ENCODE results near the gene SCGB2B2.
"Not testable (repeated sequence)": the region's sequence is repeated elsewhere in the genome, so short reads cannot be mapped to it uniquely, and the experiment has no call there.

Gene SCGB2B2

DNA sequence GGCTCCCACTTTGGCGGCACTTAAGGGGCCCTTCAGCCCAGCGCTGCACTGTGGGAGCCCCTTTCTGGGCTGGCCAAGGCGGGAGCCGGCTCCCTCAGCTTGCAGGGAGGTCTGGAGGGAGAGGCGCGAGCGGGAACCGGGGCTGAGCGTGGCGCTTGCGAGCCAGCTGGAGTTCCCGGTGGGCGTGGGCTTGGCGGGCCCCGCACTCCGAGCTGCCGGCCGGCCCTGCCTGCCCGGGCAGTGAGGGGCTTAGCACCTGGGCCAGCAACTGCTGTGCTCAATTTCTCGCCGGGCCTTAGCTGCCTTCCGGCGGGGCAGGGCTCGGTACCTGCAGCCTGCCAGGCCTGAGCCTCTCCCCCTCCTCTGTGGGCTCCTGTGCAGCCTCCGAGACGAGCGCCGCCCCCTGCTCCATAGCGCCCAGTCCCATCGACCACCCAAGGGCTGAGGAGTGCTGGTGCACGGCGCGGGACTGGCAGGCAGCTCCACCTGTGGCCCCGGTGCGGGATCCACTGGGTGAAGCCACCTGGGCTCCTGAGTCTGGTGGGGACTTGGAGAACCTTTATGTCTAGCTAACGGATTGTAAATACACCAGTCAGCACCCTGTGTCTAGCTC, 8.8 kb downstream of the SCGB2B2 start:
- not testable (repeated sequence) for DNase-seq

DNA sequence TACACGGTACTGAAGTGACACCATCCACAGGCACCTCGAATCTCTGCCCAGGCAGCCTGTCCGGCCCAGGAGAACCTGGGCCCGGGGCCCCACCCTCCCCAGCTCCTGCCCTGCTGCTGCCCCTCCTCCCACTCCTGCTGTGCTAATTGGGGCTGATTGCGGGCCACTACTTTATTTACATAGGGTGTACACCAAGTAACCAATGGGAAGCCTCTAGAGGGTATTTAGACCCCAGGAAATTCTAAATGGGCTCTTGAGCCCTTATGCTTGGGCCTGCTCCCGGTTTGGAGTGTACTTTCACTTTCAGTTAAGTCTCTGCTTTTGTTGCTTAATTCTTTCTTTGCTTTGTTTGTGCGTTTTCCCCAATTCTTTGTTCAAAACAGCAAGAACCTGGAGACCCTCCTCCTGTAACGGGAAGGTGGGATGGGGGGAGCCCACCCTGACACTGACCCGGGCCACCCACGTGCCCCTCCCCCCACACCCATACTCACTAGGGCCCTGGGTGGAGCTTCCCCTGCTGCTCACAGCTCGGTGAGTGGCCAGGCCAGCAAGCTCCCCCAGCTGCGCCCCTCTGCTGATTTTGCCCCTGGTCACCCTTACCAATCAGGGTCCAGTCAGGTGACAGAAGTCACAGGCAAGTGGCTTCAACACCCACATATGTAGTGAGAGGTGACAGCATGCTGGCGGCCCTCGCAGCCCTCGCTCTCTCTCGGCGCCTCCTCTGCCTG, 9.4 kb downstream of the SCGB2B2 start:
- DNase-seq: no peak

DNA sequence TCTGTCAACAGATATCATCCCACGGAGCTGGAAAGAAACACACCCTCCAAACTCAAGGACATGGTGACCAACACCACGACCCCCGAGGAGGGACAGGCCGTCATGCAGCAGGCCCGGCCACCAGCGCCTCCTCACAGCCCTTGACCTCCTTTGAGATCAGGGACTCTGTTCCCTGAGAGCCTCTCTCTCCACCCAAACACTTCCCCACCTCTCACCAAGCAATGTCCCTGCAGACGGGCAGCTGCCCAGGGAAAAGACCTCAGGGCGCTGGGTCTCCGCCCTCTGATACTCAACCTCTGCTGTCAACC, 10.0 kb downstream of the SCGB2B2 start:
- no peak for DNase-seq

DNA sequence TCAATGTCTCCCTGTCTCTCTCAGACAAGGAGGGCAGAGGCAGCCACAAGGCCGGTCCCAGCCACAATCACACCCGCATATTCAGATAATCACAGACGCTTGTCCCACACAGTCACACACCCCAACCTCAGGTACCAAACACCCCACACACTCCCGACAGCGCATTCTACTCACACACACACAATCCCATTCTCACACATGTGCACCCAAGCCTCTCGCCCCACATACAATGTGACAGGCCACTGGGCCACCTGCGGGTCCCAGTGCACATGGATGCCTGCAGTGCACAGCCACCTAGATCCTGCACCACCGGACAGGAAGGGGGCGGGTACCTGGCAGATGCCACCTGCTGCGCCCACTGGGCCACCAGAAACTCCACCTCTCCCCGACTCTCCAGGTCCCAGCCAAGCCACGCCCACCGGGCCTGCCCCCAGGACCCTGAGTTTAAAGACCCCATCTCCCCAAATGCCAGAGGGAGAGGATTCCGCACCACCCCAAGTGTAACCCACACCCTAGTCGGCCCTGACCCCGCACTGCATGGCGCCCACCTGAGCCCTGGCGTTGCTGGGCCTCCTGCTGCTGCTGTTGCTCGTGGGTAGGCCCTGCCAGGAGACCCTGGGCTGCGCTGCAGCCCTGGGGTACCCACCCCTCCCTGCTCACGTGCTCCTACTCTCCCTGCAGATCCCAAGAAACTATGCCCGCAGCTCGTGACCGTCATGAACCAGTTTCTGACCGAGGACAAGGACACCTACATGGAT, 10.6 kb downstream of the SCGB2B2 start:
- DNase-seq: no peak

DNA sequence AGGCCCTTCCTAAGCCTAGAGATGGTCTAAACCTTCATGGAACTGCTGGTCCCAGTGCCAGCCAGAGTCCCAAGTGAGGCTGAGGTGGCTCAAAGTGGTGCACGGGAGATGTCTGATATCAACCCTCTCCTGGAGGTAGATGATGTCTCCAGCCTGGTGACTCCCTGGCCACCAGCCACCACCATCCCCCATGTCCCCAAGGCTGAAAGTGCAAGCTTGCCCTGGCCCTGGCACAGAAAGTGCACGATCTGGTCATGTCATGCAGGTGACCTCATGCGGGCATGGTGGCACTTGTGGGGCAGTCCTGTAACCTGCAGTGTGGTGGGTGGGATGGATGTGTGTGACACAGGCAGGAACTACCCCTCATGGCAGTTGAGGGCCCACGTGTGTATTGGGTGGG, 11.7 kb downstream of the SCGB2B2 start:
- DNase-seq: not testable (repeated sequence)

DNA sequence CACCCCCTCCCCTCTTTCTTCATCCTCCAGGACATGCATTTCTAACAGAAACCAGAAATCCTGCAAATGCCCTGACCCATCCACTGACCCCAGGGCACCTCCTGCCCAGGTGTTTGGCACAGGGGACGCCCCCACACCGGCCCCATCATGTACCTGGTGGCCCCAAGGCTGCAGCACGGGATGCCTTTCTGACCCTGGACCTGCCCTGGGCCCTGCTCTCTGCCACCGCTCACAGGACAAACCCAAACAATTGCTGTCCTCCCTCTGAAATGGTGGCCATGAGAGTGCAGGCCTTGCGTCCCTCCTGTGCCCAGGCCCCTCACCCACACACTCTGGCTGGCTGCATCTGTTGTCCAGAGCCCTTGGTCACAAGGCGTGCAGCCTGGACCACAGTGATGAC, 12.1 kb downstream of the SCGB2B2 start:
- DNase-seq: no peak

DNA sequence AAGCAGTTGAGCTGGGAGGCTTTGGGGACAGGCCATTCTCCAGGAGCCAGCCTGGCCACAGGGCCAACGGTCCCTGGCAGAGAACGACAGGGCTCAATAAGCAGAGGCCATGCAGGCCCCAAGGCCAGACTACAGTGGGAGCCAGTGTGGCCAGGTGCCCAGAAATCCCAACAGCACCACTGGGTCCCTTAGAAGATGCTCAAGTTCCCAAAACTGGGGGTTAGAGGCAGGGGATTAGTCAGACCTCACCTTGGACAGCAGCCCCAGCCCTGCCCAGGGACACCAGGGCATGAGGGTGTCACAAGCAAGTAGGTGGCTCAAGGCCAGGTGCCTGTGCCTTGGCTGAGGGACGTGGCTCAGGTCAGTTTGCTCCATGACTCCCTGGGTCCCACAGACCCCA, 12.8 kb downstream of the SCGB2B2 start:
- no peak for DNase-seq

DNA sequence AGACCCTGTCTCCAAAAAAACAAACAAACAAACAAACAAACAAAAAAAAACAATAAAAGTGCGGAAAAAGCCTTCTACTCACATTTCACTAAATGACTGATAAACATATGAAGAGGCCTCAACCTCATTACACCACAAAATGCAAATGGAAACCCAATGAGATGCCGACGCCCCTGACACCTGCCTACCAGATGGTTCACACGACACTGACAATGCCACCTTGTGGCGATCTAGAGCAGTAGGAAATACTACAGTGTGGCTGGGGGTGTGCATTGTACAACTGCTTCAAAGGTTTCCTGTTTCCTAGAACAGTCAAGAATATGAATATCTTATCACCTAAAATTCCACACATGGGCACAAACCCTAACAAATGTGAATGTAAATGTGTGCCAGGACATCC, 14.0 kb downstream of the SCGB2B2 start:
- peak; percentile 3 for DNase-seq

DNA sequence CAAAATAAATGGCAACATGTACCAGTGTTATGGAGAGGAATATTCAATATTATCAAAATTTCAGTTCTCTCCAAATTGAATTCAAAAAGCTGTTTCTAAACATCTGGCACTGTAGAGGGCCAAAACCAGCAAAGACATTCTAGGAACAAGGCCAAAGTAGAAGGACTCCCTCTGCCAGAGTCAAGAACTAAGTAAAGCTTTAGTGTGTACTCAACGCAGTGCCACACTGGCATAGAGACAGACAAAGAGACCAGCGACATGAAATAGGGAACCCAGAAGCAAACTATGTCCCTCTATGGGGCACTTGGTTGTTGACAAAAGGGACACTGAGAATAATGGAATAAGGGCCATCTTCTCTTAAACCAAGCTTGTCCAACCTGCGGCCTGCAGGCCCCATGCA, 15.6 kb downstream of the SCGB2B2 start:
- no peak for DNase-seq

DNA sequence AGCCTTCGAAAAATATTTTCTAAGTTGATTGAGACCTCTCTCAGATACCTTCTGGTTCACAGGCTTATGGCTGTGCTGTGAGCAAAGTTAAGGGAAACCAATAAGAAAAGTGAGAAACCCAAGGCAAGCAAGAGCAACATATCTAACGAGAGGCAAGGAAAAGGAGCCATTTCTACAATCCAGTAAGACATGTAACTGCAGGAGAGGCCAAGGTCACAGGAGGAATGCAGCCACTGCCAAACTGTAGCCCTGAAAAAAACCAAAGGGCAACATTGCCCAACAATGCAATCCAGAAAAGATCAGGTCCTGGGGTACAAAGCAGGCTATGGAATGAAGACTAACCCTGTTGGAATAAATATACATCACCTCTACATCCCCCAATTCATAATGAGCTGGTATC, 21.3 kb downstream of the SCGB2B2 start:
- no peak for DNase-seq

DNA sequence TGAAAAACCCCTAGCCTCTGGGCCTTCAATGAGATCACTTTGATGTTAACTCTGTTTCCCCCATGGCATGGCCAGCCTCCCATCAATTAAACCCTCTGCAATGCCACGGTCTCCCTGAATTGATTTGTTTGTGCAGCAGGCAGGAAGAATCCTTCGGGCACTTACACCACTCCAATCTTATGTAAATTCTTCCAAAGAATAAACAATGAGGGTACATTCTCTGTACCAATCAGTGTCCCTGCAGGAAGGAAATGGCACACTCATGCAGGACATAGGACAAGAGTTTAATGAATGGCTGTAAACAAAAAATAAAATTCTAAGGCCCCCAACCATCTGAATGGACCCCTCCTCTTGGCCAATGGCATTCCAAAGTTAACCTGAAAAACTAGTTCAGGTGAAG, 22.2 kb downstream of the SCGB2B2 start:
- no peak for DNase-seq

DNA sequence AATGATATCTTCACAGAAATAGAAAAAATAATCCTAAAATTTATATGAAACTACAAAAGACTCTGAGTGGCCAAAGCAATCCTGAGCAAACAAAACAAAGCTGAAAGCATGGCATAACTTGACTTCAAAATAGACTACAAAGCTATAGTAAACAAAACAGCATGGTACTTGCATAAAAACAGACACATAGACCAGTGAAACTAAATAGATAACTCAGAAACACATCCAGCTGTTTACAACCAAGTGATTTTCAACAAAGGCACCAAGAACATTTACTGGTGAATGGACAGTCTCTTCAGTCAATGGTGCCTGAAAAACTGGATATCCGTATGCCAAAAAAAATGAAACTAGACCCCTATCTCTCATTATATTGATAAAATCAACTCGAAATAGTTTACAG, 25.2 kb downstream of the SCGB2B2 start:
- DNase-seq: no peak

DNA sequence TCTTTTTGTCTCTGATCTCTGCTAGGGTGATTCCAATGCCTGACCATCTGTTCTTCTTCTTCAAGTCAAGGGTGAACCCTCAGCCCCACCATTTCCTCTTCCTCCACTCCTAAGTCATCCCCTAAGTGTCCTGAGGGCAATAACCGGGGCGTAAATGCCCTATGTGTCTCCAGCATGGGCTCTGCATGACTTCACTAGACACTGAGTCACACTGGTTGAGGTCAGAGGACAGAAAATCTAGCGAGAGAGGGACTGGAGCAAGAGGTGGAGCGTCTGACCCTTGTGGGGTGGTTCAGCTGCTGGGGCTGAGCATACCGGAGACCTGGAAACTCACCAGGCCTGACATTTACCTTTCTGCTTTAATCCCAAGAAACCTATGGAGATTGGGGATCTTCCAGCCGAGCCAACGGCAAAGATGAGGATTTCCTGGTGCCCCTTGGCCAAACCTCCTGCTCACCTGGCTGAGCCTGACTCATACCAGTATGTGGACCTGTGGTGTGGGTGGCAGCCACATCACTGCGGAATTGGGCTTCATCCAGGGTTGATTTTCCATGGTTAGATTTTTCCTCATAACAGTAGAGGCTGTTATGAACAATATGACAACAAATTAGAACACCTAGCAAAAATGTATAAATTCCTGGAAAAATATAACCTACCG, 26.9 kb downstream of the SCGB2B2 start:
- no peak for DNase-seq

DNA sequence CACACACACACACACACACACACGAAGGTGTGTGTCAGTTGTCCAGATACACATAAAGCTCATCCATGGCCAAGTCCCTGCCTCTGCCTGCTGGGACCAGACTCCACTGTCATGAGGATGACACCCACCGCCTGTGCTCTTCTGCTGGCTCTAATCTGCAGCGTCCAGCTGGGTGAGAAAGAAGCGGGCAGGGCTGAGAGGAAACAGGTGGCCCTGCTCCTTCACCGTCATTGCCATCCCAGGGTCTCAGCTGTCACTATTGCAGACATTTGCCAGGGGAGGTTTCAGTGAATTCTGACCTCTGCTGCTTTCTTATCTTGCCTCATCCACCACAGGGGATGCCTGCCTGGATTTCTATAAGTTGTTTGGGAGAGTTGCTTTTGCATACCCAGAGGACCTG, 31.4 kb downstream of the SCGB2B2 start:
- DNase-seq: no peak

DNA sequence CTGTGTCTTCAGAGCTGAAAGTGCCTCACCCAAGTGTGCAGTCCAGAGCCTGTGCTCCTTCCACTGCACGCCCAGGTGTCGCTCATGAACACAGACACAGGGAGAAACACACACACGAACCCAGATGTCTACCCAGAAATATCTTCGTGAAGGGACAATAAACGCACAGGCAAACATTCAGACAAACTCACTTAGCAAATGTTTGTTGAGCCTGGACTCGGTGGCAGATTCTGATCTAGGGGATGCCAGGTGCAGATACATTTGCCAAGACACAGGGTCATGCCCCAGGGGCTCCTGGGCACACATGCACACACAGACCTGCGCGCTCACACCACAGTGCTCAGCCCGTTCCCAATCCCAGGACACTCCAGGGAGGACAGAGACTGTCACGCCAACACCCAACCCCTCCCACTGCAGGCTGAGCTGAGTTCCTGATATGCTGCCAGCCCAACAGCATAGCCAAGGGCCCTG, 31.9 kb downstream of the SCGB2B2 start:
- DNase-seq: no peak

DNA sequence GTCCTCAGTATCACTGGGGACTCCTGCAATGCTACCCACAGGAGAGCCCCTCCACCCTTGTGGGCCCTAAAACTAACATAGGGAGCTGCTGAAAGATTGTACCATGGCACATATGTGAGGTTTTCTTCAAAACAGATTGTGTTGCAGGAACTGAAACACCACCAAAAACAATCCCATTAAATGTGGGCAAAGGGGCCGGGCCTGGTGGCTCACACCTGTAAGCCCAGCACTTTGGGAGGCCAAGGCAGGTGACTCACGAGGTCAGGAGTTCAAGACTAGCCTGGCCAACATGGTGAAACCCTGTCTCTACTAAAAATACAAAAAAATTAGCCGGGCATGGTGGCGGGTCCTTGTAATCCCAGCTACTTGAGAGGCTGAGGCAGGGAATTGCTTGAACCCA, 34.7 kb downstream of the SCGB2B2 start:
- no peak for DNase-seq

DNA sequence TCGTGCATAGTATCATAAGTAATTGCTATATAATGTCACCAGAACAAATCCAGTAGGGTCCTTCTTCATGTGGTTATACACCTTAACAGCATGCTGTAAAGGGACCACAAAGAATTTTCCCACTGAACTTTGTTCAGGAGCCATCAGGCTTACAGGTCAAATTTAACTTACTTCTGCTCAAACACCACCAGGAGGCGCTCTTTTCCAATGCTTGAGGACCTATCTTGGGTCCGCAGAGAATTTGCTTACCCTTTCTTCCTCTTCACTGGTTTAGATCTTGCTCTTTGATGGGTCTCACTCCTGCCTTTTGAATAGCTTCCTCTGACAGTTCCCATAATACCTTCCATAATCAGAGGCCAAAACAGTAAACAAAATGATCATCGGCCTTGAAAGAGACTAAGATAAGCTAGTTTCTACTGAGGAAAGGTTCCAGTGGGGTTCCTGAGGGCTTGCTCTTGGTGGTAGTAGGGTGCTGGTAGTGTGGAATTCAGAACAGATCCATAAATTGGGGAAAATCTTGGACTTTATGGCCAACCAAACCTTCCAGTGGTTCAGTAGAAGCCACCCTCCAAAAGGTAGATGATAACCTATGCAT, 37.4 kb downstream of the SCGB2B2 start:
- DNase-seq: peak; percentile 35

DNA sequence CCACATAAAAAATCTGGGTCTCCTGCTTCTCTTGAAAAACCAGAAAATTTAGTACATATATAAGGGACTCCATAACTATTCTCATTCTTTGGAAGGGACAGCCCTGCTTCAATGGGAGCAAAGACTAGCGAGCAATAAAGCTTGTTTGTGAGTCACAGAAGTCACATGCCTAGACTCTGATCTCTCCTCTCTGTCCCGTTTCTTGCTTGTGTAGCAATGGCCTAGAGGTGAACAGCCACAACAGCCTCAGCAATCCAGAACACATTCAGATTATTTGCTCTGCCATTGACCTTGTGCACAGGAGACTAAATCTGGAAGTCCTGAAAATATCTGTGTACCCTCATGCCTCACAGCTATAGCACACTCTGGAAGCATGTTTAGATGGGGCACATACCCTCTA, 43.2 kb downstream of the SCGB2B2 start:
- DNase-seq: no peak
